Stimulated activated naive CD4-positive, alpha-beta T cell treated with Interleukin-2 at 50 U/mL for 16 hours (primary cell): Measurements from ENCODE around the gene ERN1.

Experiments used
- DNase-seq: peaks from one replicate; lab custom pipeline; 2025; lab: John Stamatoyannopoulos, UW

Gene ERN1

DNA sequence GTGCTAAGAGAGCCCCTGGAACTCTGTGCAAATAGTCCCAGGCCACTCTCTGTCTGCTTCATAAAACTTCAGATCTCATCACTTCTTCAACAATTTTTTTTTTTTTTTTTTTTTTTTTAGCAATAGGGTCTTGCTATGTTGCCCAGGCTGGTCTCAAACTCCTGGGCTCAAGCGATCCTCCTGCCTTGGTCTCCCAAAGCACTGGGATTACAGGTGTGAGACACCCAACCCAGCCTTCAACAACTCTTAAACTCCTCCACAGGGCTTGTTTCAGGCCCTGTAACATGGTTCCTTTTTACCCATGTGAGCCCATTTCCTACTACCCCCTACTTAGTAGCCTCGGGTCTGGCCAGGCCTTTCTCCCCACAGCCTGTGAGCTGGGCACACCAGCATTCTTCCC lies 70.2 kb downstream of the ERN1 start:
- DNase-seq, result no peak

GRCh38 chr17:64058621-64059020 lies 71.3 kb downstream of the ERN1 start:
- DNase-seq, result no peak

- no peak for DNase-seq
These were observed 72.2 kb downstream of the ERN1 start for GRCh38 chr17:64057701-64058263.

- no peak for DNase-seq
These were observed 73.5 kb downstream of the ERN1 start for GRCh38 chr17:64056269-64057005.

GRCh38 chr17:64055183-64056142 lies 74.5 kb downstream of the ERN1 start:
- DNase-seq, result no peak

DNA sequence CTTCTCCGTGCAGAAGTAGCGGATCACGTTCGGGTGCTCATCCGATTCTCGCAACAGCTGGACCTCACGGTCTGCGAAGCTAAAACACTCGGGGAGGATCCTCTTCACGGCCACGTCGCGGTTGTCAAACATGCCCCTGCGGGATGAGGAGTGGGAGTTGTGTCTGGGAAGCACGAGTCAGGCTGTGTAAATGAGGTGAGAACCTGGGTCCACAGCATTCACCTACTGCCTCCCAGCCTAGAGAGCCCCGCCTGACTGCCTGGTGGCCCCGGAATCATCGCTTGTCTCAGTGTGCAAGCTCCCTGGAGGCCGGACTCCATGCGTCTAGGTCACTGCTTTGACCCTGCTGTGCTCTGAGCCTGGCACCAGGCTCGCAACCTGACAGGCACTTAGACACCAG lies 75.6 kb downstream of the ERN1 start:
- DNase-seq, result no peak

GRCh38 chr17:64053101-64053500 lies 76.8 kb downstream of the ERN1 start:
- DNase-seq, result no peak

GRCh38 chr17:64051153-64051552 lies 78.8 kb downstream of the ERN1 start:
- no peak for DNase-seq

DNA sequence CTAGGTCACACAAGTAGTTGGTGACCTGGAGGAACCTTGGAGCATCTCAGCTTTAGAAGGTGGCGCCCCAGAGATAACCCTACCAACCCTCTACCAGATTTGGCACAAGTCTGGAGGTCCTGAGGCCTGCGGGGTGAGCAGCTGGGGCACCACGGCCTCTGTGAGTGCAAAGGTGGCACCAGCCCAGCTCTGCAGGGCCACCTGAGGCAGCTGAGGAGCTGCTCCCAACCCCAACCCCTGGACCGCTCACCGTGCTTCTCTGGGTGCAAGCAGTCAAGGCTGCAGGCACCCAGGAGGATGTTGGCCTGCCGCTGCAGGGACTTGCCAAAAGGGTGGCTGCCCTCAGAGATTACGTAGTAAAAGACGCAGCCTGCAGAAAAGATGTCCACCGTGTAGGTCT lies 81.1 kb downstream of the ERN1 start:
- no peak for DNase-seq

DNA sequence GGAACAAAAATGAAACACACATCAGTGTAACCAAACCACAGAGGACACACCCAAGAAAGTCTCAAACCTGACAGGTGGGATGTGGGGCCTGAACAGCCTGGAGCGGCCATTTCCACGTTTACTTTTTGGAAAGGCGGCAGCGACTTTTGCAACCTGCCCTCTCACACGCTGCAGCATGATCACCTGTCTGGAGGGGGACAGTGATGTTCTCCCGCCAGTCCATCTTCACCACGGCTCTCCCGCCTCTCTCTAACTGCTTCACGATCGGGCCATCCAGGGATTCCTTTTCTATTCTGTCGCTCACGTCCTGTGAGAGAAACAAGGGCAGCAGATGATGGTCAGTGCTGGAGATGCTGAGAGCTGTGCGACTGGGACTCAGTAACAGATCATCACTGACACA lies 84.8 kb downstream of the ERN1 start:
- DNase-seq, result no peak

DNA sequence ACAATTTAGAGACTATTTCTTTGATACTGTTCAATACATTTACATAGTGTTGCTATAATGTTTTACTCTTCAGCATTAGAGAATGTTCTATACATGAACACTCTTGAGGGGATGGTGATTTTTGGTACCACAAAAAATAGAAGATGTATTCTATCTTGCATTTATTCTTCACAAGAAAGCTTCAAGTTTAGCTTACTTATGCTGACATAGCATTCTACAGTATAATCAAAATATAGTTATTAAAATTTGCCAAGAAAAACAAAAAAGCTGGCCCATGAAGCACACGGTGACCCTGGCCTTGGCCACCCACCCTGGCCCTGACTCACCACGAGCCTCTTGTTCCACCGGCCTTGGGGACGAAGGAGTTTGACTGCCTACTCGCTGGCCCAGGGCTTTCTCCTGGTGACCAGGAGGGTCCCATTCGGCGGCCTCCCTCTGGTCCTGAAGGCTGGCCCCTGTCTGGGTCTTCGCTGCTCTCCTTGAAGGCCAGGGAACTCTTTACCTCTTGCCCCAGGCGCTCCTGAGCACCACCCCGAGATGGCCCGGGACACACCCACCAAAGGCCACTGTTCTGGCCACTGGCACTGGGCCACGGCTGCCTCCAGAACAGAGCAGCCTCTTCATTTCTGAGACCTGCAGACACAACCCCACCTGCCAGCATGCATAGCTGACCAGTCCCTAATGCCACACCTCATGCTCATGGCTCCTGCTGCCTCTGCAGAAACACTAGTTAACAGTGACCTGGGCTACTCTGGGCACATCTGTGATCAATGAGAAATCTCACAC lies 87.1 kb downstream of the ERN1 start:
- no peak for DNase-seq

DNA sequence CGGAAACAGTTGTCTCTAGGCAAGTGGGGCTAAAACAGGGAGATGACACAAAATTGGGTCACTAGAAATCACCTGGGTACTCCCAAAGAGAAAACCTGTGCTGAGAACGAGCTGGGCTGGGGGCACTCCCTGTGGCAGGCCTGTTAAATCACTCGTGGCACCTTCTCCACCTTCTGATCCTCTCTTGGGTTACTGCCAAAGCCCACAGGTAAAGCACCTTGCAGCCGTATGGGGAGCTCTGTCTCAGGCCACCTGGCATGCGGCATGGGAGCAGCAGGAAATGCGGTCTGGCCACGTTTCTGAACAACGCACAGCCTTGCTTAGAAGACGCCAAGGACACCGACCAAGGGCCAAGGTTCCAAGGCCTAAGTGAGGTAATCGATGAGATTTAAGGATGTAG lies 88.0 kb downstream of the ERN1 start:
- no peak for DNase-seq

- no peak for DNase-seq
These were observed 89.7 kb downstream of the ERN1 start for GRCh38 chr17:64040206-64040605.

- DNase-seq, result no peak
These were observed 90.9 kb downstream of the ERN1 start for GRCh38 chr17:64039106-64039400.

DNA sequence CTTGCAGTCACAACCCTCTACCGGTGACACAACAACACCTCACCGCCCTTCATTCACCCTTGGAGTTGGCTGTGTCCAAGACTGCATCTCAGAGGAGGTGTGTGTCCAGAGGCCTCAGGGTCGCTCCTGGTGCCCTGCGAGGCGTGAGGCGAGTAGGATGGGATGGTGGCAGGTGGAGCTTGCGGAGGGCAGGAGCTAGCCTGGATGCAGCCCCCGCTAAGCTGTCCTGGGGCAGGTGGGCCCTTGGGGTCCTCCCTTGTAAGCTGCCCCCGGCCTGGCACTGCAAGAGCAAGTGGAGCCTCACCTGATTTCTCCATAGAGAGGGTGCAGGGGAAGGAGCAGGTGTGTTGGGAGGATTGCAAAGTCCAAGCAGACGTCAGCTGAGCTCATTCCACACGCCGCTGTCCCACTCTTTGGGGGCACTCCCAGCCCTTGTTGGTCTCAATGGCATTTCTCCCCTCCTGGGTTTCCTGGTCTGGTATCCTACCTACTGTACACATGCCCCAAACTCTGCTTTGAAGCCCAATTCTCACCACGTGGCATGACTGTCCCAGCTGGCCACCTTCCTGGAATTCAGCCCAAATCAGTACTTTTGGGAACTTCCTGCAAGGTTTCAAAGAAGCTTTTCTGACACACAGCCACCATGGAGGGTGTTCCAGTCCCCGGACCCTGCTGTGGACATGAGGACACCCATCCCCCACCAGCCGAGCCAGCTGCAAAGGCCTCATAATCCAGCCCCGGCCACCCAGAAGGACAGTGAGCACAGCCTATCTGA lies 91.4 kb downstream of the ERN1 start:
- no peak for DNase-seq

DNA sequence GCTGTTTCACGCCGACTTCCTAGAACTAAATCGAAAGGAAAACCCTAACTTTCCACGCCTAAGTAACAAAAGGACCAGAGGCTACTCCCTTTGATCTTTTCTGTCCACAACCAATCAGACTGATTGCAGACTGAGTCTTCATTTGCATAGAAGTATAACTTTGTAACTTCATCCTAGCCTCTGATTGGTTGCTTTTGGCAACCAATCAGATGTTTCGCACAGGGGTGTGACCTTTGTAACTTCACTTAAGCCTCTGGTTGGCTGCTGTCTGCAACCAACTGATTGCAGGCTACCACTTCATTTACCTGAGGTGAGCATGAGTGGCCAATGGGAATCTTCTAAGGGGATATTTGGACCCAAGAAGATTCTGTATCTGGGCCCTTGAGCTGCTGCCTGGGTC lies 92.1 kb downstream of the ERN1 start:
- DNase-seq, result no peak

DNA sequence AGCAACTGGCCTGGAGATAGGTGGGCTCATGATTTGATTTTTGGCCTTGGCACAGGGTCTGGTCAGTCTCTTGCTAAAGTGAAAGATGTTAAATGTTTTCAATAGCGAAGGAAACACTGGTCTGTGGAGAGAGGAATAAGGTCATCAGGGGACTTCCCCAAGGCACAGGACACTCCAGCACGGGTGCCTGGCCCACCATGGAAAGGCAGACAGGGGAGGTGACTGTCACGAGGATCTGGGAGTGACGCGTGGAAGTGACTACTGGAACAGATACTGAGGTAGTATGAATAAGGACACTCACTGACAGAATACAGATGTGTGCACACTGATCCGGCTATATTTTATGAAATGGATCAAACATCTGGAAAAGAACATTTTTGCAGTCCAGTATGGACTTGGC lies 92.8 kb downstream of the ERN1 start:
- DNase-seq, result no peak

DNA sequence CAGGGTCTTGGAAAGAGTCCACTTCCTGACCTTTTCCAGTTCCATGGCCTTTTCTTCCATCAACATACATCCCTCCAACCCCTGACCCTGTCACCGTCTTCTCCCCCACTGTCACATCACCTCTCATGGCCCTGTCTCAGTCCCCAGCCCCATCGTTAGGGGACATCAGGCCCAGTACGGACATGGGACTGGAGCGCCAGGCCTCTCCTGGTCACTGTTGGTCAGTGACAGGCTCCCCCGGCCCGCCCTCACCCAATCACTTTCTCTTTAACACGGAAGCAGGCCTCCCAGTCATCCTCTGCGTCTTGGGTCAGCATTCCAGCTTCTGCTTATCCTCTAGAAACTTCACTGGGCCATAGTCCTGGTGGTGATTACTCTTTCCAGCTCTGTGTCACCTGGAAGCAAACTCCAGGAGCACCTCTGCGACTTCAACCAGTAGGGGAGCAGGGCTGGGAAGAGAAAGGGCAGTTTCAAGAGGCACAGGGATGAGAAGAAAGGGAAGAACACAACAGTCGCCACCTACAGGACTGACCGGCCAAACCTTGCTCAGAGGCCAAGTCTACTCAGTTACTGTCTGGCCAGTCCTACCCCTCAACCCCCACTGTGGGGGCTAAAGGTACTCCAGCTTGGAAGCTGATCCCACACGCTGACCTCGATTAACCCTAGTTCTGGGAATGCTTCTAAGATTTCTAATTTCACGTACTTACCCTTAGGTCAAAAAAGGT lies 93.6 kb downstream of the ERN1 start:
- no peak for DNase-seq

- DNase-seq, result no peak
These were observed 97.9 kb downstream of the ERN1 start for GRCh38 chr17:64032081-64032480.

DNA sequence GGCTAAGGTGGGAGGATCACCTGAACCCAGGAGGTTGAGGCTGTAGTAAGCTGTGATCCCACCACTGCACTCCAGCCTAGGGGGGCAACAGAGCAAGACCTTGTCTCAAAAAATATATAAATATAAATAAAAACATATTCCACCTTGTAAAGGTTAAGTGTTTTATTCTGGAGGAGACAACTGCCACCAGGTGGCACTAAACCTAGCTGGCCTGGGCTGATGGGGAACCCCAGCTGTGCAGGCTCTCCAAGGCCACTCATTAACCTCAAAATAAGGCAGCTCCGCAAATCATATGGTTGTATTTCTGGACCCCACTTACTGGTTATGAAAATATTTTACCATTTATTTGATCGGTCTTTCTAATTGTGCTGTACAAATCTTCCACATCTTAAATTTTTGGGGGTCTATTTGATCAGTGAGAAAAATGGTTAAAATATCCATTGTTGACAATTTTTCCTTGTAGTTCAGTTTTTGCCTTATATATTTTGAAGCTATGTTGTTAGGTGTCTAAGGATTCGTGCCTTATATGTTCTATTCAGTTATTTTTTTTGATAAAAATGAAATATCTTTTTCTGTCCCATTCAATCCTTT lies 101.0 kb downstream of the ERN1 start:
- DNase-seq, result peak; percentile 69
